Loucy (cell line): Measurements from ENCODE around the gene ACVRL1.
A peak's percentile ranks its signal among the peaks of the same experiment; 100 is the strongest.
"Not testable (repeated sequence)": the region's sequence is repeated elsewhere in the genome, so short reads cannot be mapped to it uniquely, and the experiment has no call there.

ENCODE experiments used
- H2AFZ ChIP-seq: fragments of 200-600 bp; sonication (generic); 2 replicates; pipeline ENCODE4 v1.6.0; 2016; ENCODE audit warnings: antibody characterized with exemption, mild to moderate bottlenecking, low read length, moderate library complexity
- H3F3A ChIP-seq: fragments of 200-600 bp; 2 replicates; pipeline ENCODE4 v1.6.0; 2016; ENCODE audit warnings: antibody characterized with exemption, low read depth, mild to moderate bottlenecking
- H3K27me3 ChIP-seq: fragments of 200-600 bp; sonication (generic); 2 replicates; pipeline ENCODE4 v1.6.1; 2014; ENCODE audit warnings: low read length, mild to moderate bottlenecking; ENCODE audit not compliant: insufficient read depth, poor library complexity, severe bottlenecking
- H3K36me3 ChIP-seq: fragments of 200-600 bp; sonication (generic); 2 replicates; pipeline ENCODE4 v1.6.1; 2016; ENCODE audit warnings: low read length; ENCODE audit not compliant: insufficient read depth
- H3K4me1 ChIP-seq: fragments of 200-600 bp; sonication (generic); 2 replicates; pipeline ENCODE4 v1.5.1; 2014; ENCODE audit warnings: low read length, mild to moderate bottlenecking; ENCODE audit not compliant: insufficient read depth, poor library complexity, severe bottlenecking
- H3K4me2 ChIP-seq: fragments of 200-600 bp; sonication (generic); 2 replicates; pipeline ENCODE4 v1.6.0; 2014; ENCODE audit warnings: antibody characterized with exemption, low read length, low read depth, mild to moderate bottlenecking; ENCODE audit not compliant: poor library complexity, severe bottlenecking
- H3K4me3 ChIP-seq: fragments of 200-600 bp; sonication (generic); 2 replicates; pipeline ENCODE4 v1.5.1; 2014; ENCODE audit warnings: low read length, mild to moderate bottlenecking, mixed read lengths; ENCODE audit not compliant: poor library complexity, severe bottlenecking
- H3K79me2 ChIP-seq: fragments of 200-600 bp; sonication (generic); 2 replicates; pipeline ENCODE4 v1.6.1; 2014; ENCODE audit warnings: low read length; ENCODE audit not compliant: insufficient read depth
- H3K9ac ChIP-seq: fragments of 200-600 bp; sonication (generic); 2 replicates; pipeline ENCODE4 v1.6.0; 2014; ENCODE audit warnings: mild to moderate bottlenecking, low read depth, low read length, moderate library complexity; ENCODE audit not compliant: poor library complexity, severe bottlenecking
- H3K9me2 ChIP-seq: fragments of 200-600 bp; sonication (generic); replicated peaks from 2 replicates; pipeline ENCODE4 v1.6.1; 2016; ENCODE audit warnings: low read depth, low read length, mixed read lengths
- H3K9me3 ChIP-seq: fragments of 200-600 bp; sonication (generic); 2 replicates; pipeline ENCODE4 v1.6.1; 2014; ENCODE audit warnings: mild to moderate bottlenecking, antibody characterized with exemption, low read length, low read depth; ENCODE audit not compliant: insufficient read depth
- H4K20me1 ChIP-seq: fragments of 200-600 bp; sonication (generic); 2 replicates; pipeline ENCODE4 v1.6.0; 2014; ENCODE audit warnings: antibody characterized with exemption, low read length, mild to moderate bottlenecking; ENCODE audit not compliant: insufficient read depth, poor library complexity, severe bottlenecking
- CTCF ChIP-seq: fragments of 200-600 bp; sonication (generic); conservative IDR thresholded peaks from 2 replicates; pipeline ENCODE4 v1.5.1; 2014; ENCODE audit warnings: mild to moderate bottlenecking, antibody characterized with exemption, low read length
- EZH2phosphoT487 ChIP-seq: fragments of 200-600 bp; IDR thresholded peaks from 2 replicates; pipeline ENCODE4 v1.6.1; 2018; ENCODE audit warnings: antibody characterized with exemption, mild to moderate bottlenecking, moderate library complexity, borderline replicate concordance

ACVRL1 gene

GRCh38 chr12:51884676-51885229, 22.6 kb upstream of the ACVRL1 start:
- Histone ChIP-seq H3K9me3 (no peaks in the 10 kb centered on the region), H3K9ac (no peak overlapping the region), H3K9me2 (no peaks in the 10 kb centered on the region)

GRCh38 chr12:51885294-51886020, 21.8 kb upstream of the ACVRL1 start:
- not testable (repeated sequence) for H3K9ac ChIP-seq, H3K36me3 ChIP-seq, H3F3A ChIP-seq, H3K9me3 ChIP-seq, H3K9me2 ChIP-seq, H4K20me1 ChIP-seq, H3K79me2 ChIP-seq, H3K27me3 ChIP-seq
- Histone ChIP-seq H3K4me3 (peak overlapping the region; percentile 25), H2AFZ (peak overlapping the region; percentile 68; the same call in 1 of the 2 replicates), H3K4me2 (peak overlapping the region; percentile 47), H3K4me1 (peaks cover 15% of the 10 kb centered on the region)

More at GRCh38 chr12:51884676-51885229, 22.6 kb upstream of the ACVRL1 start:
- no peak overlapping the region for H2AFZ ChIP-seq
- H3K4me2 ChIP-seq, result no peak overlapping the region
- no peaks in the 10 kb centered on the region for H3F3A ChIP-seq
- no peaks in the 10 kb centered on the region for H3K27me3 ChIP-seq
- no peaks in the 10 kb centered on the region for H4K20me1 ChIP-seq
- TF ChIP-seq CTCF (no peak), EZH2phosphoT487 (no peak)
- peaks cover 15% of the 10 kb centered on the region for H3K4me1 ChIP-seq
- no peak overlapping the region for H3K4me3 ChIP-seq
- H3K36me3 ChIP-seq, result no peaks in the 10 kb centered on the region
- H3K79me2 ChIP-seq, result no peaks in the 10 kb centered on the region

- Histone ChIP-seq H3K36me3 (no peaks in the 10 kb centered on the region), H4K20me1 (no peaks in the 10 kb centered on the region), H3K27me3 (no peaks in the 10 kb centered on the region), H3K4me2 (peak overlapping the region; percentile 47), H3K9ac (no peak overlapping the region), H3K4me3 (peak overlapping the region; percentile 25), H3K9me3 (no peaks in the 10 kb centered on the region), H3K79me2 (no peaks in the 10 kb centered on the region), H3F3A (no peaks in the 10 kb centered on the region), H2AFZ (peak overlapping the region; percentile 68), H3K4me1 (peaks cover 15% of the 10 kb centered on the region), H3K9me2 (no peaks in the 10 kb centered on the region)
- no peak for TF ChIP-seq EZH2phosphoT487
- TF ChIP-seq CTCF, result no peak
These were observed 21.1 kb upstream of the ACVRL1 start for GRCh38 chr12:51886021-51886710.
